H1 (cell line): ENCODE measurements around the gene NEBL. TPM values are rescaled to one million over a fixed set of nuclear protein-coding genes. Genes with fewer than 3 reads are reported as not detected.

ENCODE experiments used
- CTCF ChIA-PET: fragments of 300-600 bp; sonication (Branson Sonifier 250); formaldehyde crosslinking; loops from one replicate; lab custom pipeline; 2021; ENCODE audit not compliant: partially characterized antibody; lab: Charles Lee
- POLR2A ChIA-PET: fragments of 300-600 bp; sonication (Branson Sonifier 250); formaldehyde crosslinking; loops from one replicate; lab custom pipeline; 2021; ENCODE audit warnings: inconsistent platforms; ENCODE audit not compliant: partially characterized antibody; lab: Charles Lee
- DNase-seq, 2 experiments: peaks; one replicate each; pipeline versions ENCODE4 v3.0.0 to v3.0.0-alpha.2; 2010 to 2022; ENCODE audit warnings: low spot score in 2 of 2, low read depth in 1 of 2, mixed read lengths in 1 of 2
- FAIRE-seq: peaks from 2 replicates; lab custom pipeline; 2011; peaks lifted over from hg19 to GRCh38; lab: Jason Lieb, UNC
- H2AFZ ChIP-seq: 2 replicates; pipeline ENCODE4 v1.8.1; 2012; ENCODE audit warnings: low read length, inconsistent platforms
- H2AK5ac ChIP-seq: 2 replicates; pipeline ENCODE4 v1.6.1; 2013; ENCODE audit warnings: low read depth, low read length
- H2BK120ac ChIP-seq: replicated peaks from 2 replicates; pipeline ENCODE3; 2013; ENCODE audit warnings: low read depth, low read length, inconsistent platforms
- H2BK12ac ChIP-seq: 2 replicates; pipeline ENCODE4 v1.6.1; 2013; ENCODE audit warnings: low read depth, low read length
- H2BK15ac ChIP-seq: 2 replicates; pipeline ENCODE4 v1.6.1; 2013; ENCODE audit warnings: low read length
- H2BK20ac ChIP-seq: 2 replicates; pipeline ENCODE4 v1.6.1; 2013; ENCODE audit warnings: low read length
- H2BK5ac ChIP-seq: 2 replicates; pipeline ENCODE4 v1.6.1; 2013; ENCODE audit warnings: low read depth, low read length
- H3K14ac ChIP-seq: 2 replicates; pipeline ENCODE4 v1.6.1; 2013; ENCODE audit warnings: inconsistent platforms; ENCODE audit not compliant: insufficient read length
- H3K18ac ChIP-seq: 2 replicates; pipeline ENCODE4 v1.6.1; 2013; ENCODE audit warnings: low read length; ENCODE audit errors: extremely low read depth
- H3K23ac ChIP-seq: 2 replicates; pipeline ENCODE4 v1.6.1; 2013; ENCODE audit warnings: inconsistent platforms; ENCODE audit not compliant: insufficient read length
- H3K23me2 ChIP-seq: 2 replicates; pipeline ENCODE4 v1.6.1; 2013; ENCODE audit warnings: low read depth, low read length
- H3K27ac ChIP-seq: 2 replicates; pipeline ENCODE4 v1.6.1; 2011; ENCODE audit warnings: low read depth, low read length, inconsistent platforms
- H3K27me3 ChIP-seq, 4 experiments: replicated peaks in 1 of 4; 1 replicate in 1 of 4; 2 replicates in 3 of 4; pipeline versions ENCODE4 v1.6.1 to v1.8.1; 2011 to 2013; ENCODE audit warnings: low read length in 3 of 4, mild to moderate bottlenecking in 3 of 4, inconsistent platforms in 2 of 4, mixed read lengths in 2 of 4, moderate library complexity in 1 of 4; ENCODE audit not compliant: control insufficient read depth in 3 of 4, insufficient read depth in 3 of 4; ENCODE audit errors: extremely low read depth in 1 of 4
- H3K36me3 ChIP-seq, 4 experiments: 2 replicates each; pipeline versions ENCODE4 v1.6.1 to v1.8.1; 2011 to 2013; ENCODE audit warnings: mild to moderate bottlenecking in 4 of 4, low read length in 3 of 4, moderate library complexity in 2 of 4, control low read depth in 1 of 4, inconsistent platforms in 1 of 4; ENCODE audit not compliant: insufficient read depth in 4 of 4, control insufficient read depth in 2 of 4
- H3K4ac ChIP-seq: replicated peaks from 2 replicates; pipeline ENCODE3; 2013; ENCODE audit warnings: low read length, low read depth, mixed read lengths, inconsistent platforms; ENCODE audit not compliant: insufficient read length
- H3K4me1 ChIP-seq, 4 experiments: replicated peaks in 1 of 4; 1 replicate in 1 of 4; 2 replicates in 3 of 4; pipeline versions ENCODE4 v1.6.1 to v1.8.1; 2011 to 2013; ENCODE audit warnings: low read length in 3 of 4, inconsistent platforms in 2 of 4, mixed read lengths in 1 of 4; ENCODE audit not compliant: insufficient read depth in 4 of 4, control insufficient read depth in 3 of 4
- H3K4me2 ChIP-seq, 2 experiments: 2 replicates each; pipeline versions ENCODE4 v1.6.1 to v1.8.1; 2011 to 2013; ENCODE audit warnings: low read depth in 2 of 2, low read length in 2 of 2, control low read depth in 1 of 2, inconsistent platforms in 1 of 2, mild to moderate bottlenecking in 1 of 2; ENCODE audit not compliant: insufficient read depth in 1 of 2
- H3K4me3 ChIP-seq, 4 experiments: fragments of 200-600, 300-600 bp in 1 of 4; sonication (generic), shearing (Covaris generic), sonication (Bioruptor Twin) in 1 of 4; 2 replicates each; pipeline versions ENCODE4 v1.5.1 to v1.8.1; 2011 to 2016; ENCODE audit warnings: low read length in 4 of 4, low read depth in 3 of 4, control low read depth in 2 of 4, inconsistent platforms in 2 of 4, mild to moderate bottlenecking in 2 of 4, mixed read lengths in 1 of 4, moderate library complexity in 1 of 4; ENCODE audit not compliant: insufficient read depth in 2 of 4; ENCODE audit errors: extremely low read depth in 1 of 4
- H3K56ac ChIP-seq: replicated peaks from 2 replicates; pipeline ENCODE3; 2013; ENCODE audit warnings: low read depth, mild to moderate bottlenecking, mixed read lengths, low read length, inconsistent platforms; ENCODE audit not compliant: insufficient read length
- H3K79me1 ChIP-seq: 2 replicates; pipeline ENCODE4 v1.6.1; 2013; ENCODE audit warnings: low read depth, low read length, control low read depth
- H3K79me2 ChIP-seq, 2 experiments: 2 replicates each; pipeline versions ENCODE4 v1.6.1 to v1.8.1; 2012 to 2013; ENCODE audit warnings: low read length in 2 of 2, mild to moderate bottlenecking in 2 of 2, inconsistent platforms in 1 of 2; ENCODE audit not compliant: insufficient read depth in 2 of 2, control insufficient read depth in 1 of 2
- H3K9ac ChIP-seq, 4 experiments: replicated peaks in 1 of 4; 1 replicate in 1 of 4; 2 replicates in 3 of 4; pipeline versions ENCODE4 v1.6.1 to v1.8.1; 2011 to 2013; ENCODE audit warnings: low read depth in 3 of 4, low read length in 3 of 4, control low read depth in 2 of 4, mild to moderate bottlenecking in 2 of 4, moderate library complexity in 2 of 4, inconsistent platforms in 1 of 4; ENCODE audit errors: extremely low read depth in 1 of 4
- H3K9me3 ChIP-seq, 2 experiments: 2 replicates each; pipeline versions ENCODE4 v1.6.1 to v1.8.1; 2012 to 2013; ENCODE audit warnings: mild to moderate bottlenecking in 2 of 2, moderate library complexity in 2 of 2, control low read depth in 1 of 2, inconsistent platforms in 1 of 2, low read depth in 1 of 2, low read length in 1 of 2, mixed read lengths in 1 of 2; ENCODE audit not compliant: insufficient read depth in 2 of 2
- H4K20me1 ChIP-seq, 2 experiments: replicated peaks in 1 of 2; 2 replicates each; pipeline versions ENCODE3 to v1.8.1; 2011 to 2013; ENCODE audit warnings: inconsistent platforms in 2 of 2, low read length in 2 of 2, mild to moderate bottlenecking in 1 of 2; ENCODE audit not compliant: insufficient read depth in 2 of 2, control insufficient read depth in 1 of 2
- H4K5ac ChIP-seq: 2 replicates; pipeline ENCODE4 v1.6.1; 2013; ENCODE audit warnings: low read length, low read depth, mixed read lengths, inconsistent platforms; ENCODE audit not compliant: insufficient read length
- H4K8ac ChIP-seq: 2 replicates; pipeline ENCODE4 v1.8.0; 2013; ENCODE audit warnings: mild to moderate bottlenecking, moderate library complexity, low read length, inconsistent platforms; ENCODE audit not compliant: insufficient read depth; ENCODE audit errors: extremely low read depth
- H4K91ac ChIP-seq: replicated peaks from 2 replicates; pipeline ENCODE3; 2013; ENCODE audit warnings: low read length, mixed read lengths, inconsistent platforms; ENCODE audit not compliant: insufficient read length
- ATF3 ChIP-seq: IDR thresholded peaks from 2 replicates; pipeline ENCODE4 v1.6.1; 2011; ENCODE audit warnings: low read depth, mild to moderate bottlenecking, low read length; ENCODE audit not compliant: insufficient read depth
- CBX8 ChIP-seq: fragments of 300-800, 300-1000 bp; sonication (generic); IDR thresholded peaks from 2 replicates; pipeline ENCODE4 v1.7.1; 2016; ENCODE audit warnings: low read depth, low read length, borderline replicate concordance
- CEBPB ChIP-seq: IDR thresholded peaks from 2 replicates; pipeline ENCODE4 v1.6.1; 2012; ENCODE audit warnings: low read depth, low read length
- CHD2 ChIP-seq: IDR thresholded peaks from 2 replicates; pipeline ENCODE4 v1.6.1; 2012; ENCODE audit warnings: low read length, improper control_type of control experiment
- NRF1 ChIP-seq: IDR thresholded peaks from 2 replicates; pipeline ENCODE4 v1.6.1; 2011; ENCODE audit warnings: mild to moderate bottlenecking, low read depth, low read length, improper control_type of control experiment
- WGBS, 2 experiments: shearing (Covaris generic) in 1 of 2; methylation state at CpG; one replicate each; pipeline versions ENCODE4 v1.1.6 to v1.1.7; 2013 to 2015; ENCODE audit warnings: low lambda C conversion rate in 2 of 2, mixed read lengths in 2 of 2, inconsistent platforms in 1 of 2, low coverage in 1 of 2, missing lambda C conversion rate in 1 of 2; ENCODE audit not compliant: insufficient replicate concordance in 2 of 2, insufficient coverage in 1 of 2, insufficient read length in 1 of 2; ENCODE audit errors: extremely low coverage in 1 of 2, missing lambda C conversion rate in 1 of 2; 5-methylcytosine and 5-hydroxymethylcytosine counted together
- polyA plus RNA-seq, 7 experiments: library from polyadenylated mRNA; depleted of rRNA in 3 of 7; stranded (reverse) in 5 of 7; unstranded in 2 of 7; fragments of >200 nt in 5 of 7; fragments of 200-250 nt in 2 of 7; gene quantifications; 1 replicate in 5 of 7; 2 replicates in 1 of 7; 4 replicates in 1 of 7; pipeline versions ENCODE4 v1.2.1 to v1.2.3, GENCODE V29; 2011 to 2013; ENCODE audit warnings: missing spikeins in 2 of 7, mixed read lengths in 2 of 7
- total RNA-seq: library from RNA; stranded (reverse); fragmentation: NEBNext Ultra II Directional; extraction: Animal tissue kit (Norgen Biotek cat#: 25700); gene quantifications from 2 replicates; pipeline ENCODE4 v1.2.1, GENCODE V29; 2021

NEBL gene
- total and polyA plus RNA-seq, 2 of the 8 experiments (the other 6 are each of a cell fraction or from before 2014, with no cell fraction given) = 7.5 to 10.5 TPM

- Histone ChIP-seq H2AK5ac (no peak overlapping the region), H3K23ac (no peak overlapping the region), H4K8ac (no peak overlapping the region), H3K18ac (no peak overlapping the region), H2BK20ac (no peak overlapping the region), H3K27ac (no peak overlapping the region), H4K5ac (no peak overlapping the region), H2BK120ac (no peak overlapping the region), H3K4me1 (no peaks in the 10 kb centered on the region), H3K4ac (no peak overlapping the region), H3K14ac (no peak overlapping the region), H4K91ac (no peak overlapping the region), H3K27me3 (no peaks in the 10 kb centered on the region), H2BK12ac (no peak overlapping the region), H3K56ac (no peak overlapping the region), H3K4me2 (no peak overlapping the region), H3K79me1 (no peaks in the 10 kb centered on the region), H3K9ac (no peak overlapping the region), H2AFZ (no peak overlapping the region), H2BK5ac (no peak overlapping the region), H3K9me3 (no peaks in the 10 kb centered on the region), H2BK15ac (no peak overlapping the region), H4K20me1 (no peaks in the 10 kb centered on the region), H3K4me3 (no peak overlapping the region), H3K23me2 (no peaks in the 10 kb centered on the region), H3K36me3 (no peaks in the 10 kb centered on the region), H3K79me2 (no peaks in the 10 kb centered on the region)
- 90% methylated on average over 5 of the region's 5 CpGs; no CpG with 5 or more reads in 1 of the 2 experiments for WGBS, 2 experiments
- no peak for DNase-seq
- ChIA-PET POLR2A (interaction anchor here (1.5 kb wide), 1 partner anchor 12 kb away, joined by 3 read pairs; no protein-coding TSS in a partner anchor), CTCF (no interaction called here)
- no peak for FAIRE-seq
- TF ChIP-seq ATF3 (no peak), CBX8 (no peak), NRF1 (no peak), CHD2 (no peak), CEBPB (no peak)
Observed at GRCh38 chr10:20901110-20901509, 4.0 kb upstream of the NEBL start.
